UCSD-AML1 (cell line): ENCODE data around the gene NIPAL3.

Experiments used
- DNase-seq: peaks from one replicate; lab custom pipeline; 2025; ENCODE audit not compliant: unreplicated experiment; lab: John Stamatoyannopoulos, UW

Gene NIPAL3

DNA sequence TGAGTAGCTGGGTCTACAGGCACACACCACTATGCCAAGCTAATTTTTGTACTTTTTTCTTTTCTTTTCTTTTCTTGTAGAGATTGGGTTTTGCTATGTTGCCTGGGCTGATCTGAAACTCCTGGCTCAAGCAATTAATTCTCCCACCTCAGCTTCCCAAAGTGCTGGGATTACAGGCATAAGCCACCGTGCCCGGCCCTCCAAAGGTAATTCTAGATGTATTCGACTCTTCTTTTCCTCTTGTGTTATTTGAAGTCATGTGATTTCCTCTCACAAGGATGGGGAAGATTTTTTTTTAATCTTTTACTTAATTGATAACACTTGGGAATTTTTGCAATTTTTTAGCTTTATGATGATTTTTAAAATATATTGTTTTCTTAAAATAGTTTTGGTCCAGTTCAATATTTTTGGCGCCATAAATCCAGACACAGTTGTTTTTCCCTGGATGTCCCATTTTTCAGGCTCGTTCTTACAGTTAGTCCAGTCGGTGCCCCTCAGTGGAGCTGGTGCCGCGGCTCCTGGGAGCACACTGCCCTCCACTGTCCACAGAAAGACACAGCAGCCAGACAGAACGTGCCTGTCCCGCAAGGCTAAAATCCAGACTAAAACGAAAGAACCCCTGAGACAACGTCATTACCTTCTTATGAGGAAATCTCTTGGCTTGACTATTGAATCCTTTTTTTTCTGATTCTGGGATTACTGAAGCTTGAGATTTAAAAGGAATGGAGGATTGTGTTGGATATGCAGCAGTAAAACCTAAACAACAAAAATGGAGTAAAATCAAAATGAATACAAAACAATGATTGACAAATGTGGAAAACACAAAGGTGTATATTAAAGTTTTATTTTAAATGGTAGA, 24.4 kb upstream of the NIPAL3 start:
- DNase-seq, result peak; percentile 69

DNA sequence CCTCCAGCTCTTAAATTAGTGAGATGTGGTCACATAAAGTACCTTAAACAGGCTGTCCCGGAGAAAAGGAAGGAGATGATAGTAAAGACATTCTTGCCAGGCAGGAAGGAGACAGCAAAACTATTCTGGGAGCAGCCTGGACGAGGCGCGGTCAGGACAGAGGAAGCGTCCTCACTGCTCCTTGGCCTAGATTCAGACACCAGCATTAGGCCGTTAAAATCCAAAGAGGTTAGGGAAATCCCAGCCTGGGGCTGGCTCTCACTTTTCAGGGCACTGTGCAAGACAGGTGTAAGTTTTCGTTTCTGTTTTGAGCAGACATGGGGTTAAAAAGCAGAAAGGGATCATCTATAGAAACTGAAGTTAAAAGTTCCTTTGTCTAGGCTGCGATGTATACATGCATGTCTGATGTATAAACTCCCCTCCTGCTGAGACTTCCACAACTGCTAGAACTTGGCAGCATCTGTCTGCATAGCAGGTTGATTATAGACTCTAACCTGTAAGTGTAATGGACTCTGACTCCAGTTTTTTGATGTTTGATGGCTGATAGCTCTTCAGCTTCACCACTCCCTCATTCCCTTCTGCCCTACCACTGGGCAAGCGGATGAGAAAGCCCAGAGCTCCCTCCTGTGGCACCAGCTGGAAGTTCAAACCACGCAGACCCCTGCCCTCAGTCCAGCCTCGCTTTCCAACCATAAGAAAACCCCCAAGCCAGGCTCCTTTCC, 23.6 kb upstream of the NIPAL3 start:
- peak; percentile 69 for DNase-seq

DNA sequence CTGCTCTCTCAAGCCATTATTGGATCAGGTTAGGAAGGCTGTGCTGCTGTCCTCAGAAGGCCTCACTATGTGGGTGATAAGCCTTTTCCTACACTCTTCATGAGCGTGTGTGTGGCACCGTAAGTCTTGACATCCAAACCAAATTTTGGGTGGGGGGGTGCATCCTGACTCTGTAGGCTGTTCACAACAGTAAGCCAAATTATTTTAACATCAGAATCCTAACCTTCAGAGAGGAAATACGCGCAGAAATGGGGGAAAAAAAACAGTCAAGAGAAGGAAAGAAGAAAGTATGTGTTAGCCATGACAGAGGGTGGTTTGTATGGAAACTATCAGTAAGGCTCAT, 23.0 kb upstream of the NIPAL3 start:
- DNase-seq, result no peak

DNA sequence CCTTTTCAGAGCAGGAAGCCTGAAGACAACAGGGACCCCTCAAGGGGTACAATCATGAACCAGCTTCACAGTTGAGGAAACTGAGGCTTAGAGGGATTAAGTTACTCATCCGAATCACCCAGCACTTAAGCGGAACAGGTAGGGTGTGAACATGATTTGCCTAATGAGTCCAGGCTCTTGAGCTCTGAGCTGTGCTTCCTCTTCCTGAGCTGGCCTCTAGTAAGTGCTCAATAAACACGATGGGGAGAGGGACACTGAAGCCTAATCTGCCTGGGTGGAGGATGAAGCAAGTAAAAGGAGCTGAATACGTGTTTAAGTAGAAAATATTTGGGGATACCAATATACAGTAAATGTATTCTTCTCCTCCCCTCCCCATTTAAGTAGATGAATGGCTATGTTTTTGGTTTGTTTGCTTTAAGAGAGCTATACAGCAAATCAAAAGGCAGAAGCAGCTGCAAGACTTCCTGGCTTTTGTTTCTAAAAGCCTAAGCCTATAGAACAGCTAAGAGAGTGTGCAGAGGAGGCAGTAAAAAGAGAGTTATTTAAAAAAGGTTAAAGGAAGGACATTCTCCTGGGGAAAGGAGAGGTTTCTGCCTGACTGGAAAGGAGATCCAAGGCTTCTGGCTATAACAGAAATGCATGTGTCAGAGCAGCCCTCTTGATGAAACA, 22.5 kb upstream of the NIPAL3 start:
- DNase-seq, result no peak

DNA sequence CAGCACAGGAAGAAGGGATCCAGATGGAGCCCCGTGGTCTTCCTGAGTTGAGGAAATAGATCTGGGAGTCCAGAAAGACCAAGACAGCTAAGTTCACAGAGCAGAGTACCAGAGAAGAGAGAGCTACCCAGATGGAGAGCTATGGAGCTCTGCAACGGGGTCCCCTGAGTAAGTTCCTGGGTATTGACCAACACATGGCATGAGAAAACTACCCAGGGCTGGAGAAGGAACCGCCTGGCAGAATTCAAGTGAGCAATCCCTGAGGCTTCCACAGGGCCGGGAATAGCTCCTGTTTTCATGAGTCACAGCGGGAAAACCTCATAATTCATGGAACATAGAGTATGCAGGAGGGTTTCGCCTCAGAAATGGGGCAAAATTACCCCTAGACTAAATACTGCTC, 21.7 kb upstream of the NIPAL3 start:
- no peak for DNase-seq

DNA sequence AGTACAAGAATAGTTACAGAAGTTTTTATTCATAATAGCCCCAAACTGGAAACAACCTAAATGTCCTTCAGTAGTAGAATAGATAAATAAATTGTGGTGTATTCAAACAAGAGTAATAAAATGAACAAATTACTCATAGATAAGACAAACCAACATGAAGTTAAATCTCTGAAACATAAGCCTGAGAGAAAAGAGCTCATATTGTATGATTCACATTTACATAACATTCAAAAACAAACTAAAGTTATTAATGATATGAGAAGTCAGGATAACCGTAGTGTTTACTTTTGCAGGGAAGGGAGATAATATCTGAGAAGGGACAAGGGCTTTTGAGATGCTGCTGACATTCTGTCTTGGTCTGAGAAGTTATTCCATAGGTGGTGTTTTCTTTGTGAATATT, 15.5 kb upstream of the NIPAL3 start:
- DNase-seq, result no peak

DNA sequence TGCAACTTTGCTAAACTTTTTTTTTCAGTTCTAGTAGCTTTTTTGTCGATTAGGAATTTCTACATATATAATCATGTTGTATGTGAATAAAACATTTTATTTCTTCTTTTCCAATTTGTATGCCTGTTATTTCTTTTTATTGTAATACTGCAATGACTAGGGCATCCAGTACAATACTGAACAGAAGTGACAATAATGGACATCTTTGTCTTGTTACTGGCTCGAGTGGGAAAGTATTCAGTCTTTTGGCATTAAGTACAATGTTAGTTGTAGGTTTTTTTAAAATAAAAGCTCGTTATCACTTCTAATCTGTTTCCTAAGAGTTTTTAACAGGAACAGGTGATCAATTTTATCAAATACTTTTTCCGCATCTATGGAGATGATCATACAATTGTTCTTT, 11.8 kb upstream of the NIPAL3 start:
- DNase-seq, result no peak

DNA sequence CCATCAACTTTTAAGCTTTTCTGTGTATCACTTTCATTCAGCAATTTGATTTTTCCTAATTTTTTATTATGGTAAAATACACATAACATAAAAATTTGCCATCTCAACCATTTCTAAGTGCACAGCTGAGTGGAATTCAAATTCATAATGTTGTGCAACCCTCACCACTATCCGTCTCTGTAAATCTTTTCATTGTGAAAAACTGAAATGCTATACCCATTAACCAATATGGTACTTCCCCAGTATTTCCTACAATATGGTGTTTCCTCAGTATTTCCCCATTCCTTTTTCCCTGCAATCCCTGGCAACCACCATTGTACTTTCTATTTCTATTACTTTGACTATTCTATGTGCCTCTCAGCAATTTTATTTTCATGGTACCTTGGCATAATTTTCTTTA, 8.8 kb upstream of the NIPAL3 start:
- no peak for DNase-seq

DNA sequence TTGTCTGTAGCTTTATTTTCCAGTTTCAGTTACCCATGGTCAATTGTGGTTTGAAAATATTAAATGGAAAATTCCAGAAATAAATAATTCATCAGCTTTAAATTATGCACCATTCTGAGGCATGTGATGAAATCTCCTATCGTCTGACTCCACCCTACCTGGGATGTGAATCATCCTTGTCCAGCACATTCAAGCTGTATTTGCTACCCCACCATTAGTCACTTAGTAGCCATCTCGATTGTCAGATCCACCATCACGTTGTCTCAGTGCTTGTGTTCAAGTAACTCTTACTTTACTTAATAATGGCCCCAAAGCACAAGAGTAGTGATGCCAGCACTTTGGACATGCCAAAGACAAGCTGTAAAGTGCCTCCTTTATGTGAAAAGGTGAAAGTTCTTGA, 6.1 kb upstream of the NIPAL3 start:
- no peak for DNase-seq

DNA sequence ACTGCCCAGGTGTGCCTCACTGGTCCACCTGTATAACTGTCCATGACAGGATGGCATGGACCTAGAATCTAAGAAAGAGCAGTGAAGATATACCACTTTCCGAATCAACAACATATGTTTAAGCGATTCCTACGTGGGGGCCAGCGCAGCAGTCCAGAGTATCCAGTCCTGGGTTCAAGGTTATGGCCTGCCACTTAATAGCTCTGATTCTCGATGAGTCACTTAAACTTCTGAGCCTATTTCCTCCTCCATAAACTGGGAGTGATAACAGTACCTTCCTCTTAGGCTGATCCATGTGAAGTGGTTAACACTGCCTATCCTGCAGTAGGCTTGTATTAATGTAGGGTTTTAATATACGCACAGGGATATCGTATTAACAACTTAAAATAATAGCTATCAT, 4.9 kb upstream of the NIPAL3 start:
- no peak for DNase-seq

DNA sequence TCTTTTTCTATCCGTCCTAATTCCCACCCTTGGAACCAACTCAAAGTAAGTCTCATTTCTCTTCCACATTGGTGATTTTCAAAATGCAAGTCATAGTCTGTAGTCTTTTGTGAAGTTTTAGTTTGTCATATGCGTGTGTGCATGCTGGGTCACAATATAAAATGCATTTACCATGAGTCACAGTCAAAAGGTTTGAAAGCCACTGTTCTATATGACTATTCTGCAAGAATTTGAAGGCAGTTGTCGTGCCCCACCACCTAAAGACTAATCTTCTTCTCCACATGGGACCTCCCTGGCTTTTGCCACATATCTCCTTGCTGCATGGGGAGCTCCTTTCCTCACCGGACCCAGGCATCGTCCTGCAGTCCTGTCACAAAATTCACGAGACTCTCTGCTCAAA, 3.6 kb upstream of the NIPAL3 start:
- DNase-seq, result no peak

DNA sequence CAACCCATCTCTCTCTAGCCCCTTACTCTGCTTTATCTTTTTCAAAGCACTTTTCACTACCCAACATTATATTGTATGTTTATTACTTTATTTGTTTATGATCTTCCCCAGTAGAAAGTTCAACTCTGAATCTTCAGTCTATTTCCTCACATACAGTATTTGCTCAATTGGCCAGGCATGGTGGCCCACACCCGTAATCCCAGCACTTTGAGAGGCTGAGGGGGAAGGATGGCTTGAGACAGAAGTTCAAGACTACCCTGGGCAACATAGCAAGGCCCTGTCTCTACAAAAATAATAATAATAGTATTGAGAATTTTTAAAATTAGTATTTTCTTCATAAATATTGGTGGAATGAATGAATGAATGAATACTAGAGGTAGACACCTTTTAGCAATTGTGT, 3.2 kb upstream of the NIPAL3 start:
- DNase-seq, result no peak

DNA sequence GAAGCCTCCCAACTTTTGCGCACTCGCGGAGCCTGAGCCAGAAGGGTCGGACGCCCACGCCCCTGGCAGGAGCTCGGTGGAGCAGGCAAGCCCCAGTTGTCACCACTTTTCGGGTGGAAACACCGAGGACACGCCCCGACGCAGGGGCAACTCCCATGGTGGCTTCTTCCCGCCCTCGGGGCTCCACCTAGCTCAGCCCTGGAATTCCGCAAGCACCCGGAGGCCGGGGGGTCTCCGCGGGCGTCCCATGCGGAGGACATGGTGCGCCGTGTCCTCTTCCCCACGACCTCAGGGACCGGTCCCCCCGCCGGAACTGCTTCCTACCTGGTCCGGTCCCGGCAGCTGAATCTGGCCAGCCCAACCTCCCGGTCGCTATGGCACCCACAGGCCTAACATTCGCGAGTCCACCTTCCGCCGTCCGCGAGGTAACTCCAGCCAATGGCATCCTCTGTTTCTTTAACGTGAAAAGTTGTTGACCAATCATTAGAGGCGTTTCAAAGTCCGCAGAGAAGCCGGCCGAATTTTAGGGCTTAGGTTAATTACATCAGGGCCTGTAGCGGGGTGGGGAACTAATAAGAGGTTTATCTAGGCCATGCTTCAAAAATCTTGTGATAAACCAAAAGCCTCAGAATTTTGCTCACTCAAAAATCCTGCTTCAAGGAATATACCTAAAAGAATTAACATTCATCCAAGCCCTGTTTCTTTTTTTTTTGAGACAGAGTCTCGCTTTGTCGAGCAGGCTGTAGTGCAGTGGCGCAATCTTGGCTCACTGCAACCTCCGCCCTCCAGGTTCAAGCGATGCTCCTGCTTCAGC, 2.0 kb upstream of the NIPAL3 start, which contains the start of gene STPG1:
STPG1 (minus strand) TSS at position 433 of the 814 bp plus-strand sequence. CDS start 12,394 bp downstream, outside the sequence.
- peak; percentile 78 for DNase-seq

DNA sequence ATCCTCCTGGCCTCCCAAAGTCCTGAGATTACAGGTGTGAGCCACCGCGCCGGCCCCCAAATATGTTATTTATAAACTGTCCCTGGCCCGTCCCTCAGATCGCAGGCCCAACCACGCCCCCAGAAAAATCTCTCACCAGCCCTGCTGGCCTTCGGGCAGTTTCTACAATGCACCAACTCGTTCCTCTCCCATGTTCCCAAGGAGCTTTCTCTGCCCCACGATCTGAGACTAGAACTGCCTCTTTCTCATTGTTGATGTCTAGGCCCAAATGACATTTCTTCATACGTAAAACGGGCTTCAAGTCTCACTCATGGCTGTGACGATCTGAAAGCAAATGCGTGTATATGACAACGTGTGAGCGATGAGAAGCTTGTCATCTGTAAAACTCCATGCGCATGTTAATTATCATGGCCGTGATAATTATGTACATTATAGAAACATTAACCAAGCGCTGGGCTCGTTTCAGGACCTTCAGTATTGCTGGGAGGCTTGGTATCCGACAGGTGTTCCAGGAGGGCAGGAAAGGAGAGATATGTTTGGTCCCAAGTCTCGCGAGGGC, 748 bp upstream of the NIPAL3 start:
- no peak for DNase-seq

DNA sequence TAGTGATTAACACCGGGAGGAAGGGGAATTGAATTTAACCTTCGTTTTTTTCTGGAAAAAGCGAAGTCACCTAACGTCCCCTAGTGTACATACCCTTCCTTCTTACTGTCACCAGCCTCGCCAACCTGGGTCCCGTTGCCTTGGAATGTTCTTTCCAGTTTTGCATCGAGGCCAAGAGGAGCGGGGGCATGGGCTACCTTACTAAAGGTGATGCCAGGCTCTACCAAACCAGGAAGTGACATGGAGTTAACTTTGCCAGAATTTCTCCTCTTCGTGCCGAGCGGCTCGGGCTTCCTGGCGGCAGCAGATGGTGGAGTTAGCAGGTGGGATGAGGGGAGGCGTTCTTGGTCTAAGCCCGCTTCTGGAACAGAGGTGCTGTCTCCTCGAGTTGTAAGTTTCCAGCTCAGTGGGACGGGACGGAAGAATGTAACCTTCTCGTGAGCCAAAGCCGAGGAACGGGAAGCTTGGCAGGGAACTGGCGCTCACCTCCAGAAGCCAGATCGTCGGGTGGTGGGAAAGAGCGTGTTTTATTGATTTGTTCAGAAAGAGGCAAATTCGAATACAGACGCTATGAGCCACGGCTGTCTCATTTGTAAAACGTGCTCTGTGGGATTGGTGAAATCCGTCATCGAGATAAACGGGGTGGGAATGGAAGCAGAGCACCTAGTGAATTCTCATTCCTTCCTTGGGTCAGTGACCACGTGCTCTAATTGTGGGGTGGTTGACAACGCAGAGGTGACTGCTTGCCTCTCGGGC, 486 bp downstream of the NIPAL3 start:
- no peak for DNase-seq

DNA sequence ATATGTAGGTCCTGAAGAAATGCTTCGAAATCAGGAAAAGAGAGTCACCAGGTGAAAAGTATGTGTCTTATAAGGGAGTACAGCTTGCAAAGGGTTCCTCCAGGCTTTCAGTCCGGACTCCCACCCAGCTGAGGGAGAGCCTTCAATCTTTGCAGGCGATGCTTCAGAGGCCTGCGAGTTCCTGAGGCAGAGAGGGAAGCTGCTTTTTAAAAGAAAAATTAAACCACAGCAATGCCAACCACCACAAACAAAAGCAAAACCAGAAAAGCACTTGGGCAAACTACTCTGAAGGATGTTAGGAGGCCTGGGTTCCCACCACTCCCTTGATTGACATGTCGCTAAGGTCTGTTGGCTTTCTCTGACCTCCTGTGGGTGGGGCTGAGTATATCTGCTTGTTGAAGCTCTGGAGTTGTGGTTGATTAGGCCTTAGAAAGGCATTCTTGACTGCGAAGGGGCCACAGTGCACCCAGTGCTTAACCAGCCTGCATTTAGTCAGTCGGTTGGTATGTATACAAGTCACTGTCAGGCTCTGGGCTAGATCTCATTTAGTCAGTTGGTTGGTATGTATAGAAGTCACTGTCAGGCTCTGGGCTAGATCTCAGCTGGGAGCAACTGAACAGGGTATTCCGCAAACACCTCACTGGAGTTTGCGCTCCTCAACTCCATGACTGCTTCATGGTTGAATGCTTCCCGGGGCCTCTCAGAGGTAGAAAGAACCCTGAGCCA, 1.2 kb downstream of the NIPAL3 start:
- DNase-seq, result peak; percentile 47

DNA sequence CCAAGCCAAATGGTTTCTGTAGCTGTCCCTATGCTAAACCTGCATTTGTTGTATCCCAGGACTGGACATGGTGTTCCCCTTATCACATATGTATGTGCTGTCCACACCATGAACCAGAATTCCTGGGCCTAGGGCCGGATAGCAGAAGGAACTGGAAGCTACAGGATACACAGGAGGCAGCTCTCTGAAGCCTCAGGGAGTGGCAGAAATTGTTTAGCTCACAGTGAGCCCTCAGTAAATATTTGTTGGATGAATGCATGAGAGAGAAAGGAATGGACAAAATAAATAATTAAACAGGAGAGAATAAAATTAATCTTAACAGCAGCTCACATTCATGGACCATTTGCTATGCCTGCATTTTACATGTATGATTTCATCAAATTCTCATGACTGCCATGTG, 2.1 kb downstream of the NIPAL3 start:
- no peak for DNase-seq

DNA sequence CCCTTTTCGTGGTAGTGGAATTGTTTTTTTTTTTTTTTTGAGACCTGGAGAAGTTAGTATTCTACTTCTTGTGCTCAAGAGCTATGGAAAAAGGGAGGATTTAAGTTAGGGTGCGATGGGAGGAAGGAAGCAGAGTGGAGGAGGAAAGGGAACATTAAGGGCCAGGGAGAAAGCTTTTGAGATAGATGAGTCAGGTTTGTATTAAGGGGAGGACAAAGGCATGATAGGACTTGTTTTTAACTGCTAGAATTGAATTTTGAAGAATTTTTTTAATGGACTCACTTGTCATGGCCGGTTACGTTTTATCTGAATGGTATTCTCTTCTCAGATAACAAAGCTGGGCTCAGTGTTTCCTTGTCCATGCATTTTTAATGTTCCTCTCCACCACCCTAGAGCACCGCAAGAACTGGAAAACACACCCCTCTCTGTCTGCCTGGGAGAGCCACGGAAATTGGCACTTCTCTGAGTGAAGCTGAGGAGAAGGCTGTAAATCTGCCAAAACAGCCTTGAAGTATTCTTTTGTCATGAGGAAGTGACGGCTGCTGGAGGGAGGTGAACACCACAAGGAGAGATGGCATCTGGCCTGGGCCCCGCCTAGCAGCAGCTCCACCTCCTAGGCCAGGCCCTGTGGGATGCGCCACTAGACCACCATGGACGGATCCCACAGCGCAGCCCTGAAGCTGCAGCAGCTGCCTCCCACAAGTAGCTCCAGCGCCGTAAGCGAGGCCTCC, 3.5 kb downstream of the NIPAL3 start:
- DNase-seq, result peak; percentile 66

DNA sequence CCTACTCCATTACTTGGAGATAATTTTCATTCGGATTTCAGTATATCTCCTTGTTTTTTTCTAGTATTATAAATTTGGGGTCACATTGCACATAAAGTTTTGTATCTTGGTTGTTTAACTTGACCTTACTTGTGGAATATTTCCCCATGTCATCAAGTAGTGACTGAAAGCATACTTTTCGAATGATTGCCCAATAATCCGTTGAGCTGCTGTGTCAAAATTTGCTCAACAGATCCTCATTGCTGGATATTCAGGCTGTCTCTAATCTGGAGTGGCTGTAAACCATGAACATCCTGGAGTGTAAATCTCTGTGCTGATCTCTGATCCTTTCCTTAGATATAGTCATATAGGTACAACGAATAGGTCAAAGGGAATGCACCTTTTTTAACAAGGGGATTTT, 4.9 kb downstream of the NIPAL3 start:
- no peak for DNase-seq
